WTC11 (cell line): ENCODE data around the gene FOXO3. TPM values are rescaled to one million over a fixed set of nuclear protein-coding genes. Genes with fewer than 3 reads are reported as not detected.

Experiments
- ATAC-seq: fragments of 200-7000 bp; cut with Tn5 transposase; 2 replicates; pipeline ENCODE4 v1.10.0; 2021; ENCODE audit warnings: mild to moderate bottlenecking, moderate library complexity
- CTCF ChIA-PET: fragments of 300-600 bp; sonication (Branson Sonifier 250); formaldehyde crosslinking; loops from one replicate; lab custom pipeline; 2021; ENCODE audit warnings: antibody characterized with exemption; lab: Charles Lee
- POLR2A ChIA-PET: fragments of 350-600 bp; sonication (Branson Sonifier 250); formaldehyde crosslinking; loops from one replicate; lab custom pipeline; 2021; ENCODE audit warnings: antibody characterized with exemption; lab: Charles Lee
- DNase-seq: peaks from one replicate; pipeline ENCODE4 v3.0.0; 2021; ENCODE audit warnings: low spot score
- H3K27ac Mint-ChIP-seq: 2 replicates; pipeline ENCODE4 v1.8.0; 2021; ENCODE audit warnings: mixed read lengths
- H3K27me3 Mint-ChIP-seq: 2 replicates; pipeline ENCODE4 v1.8.0; 2021; ENCODE audit warnings: low read depth, mild to moderate bottlenecking, moderate library complexity, mixed read lengths
- H3K36me3 Mint-ChIP-seq: 2 replicates; pipeline ENCODE4 v1.8.0; 2021; ENCODE audit warnings: mixed read lengths
- H3K4me1 Mint-ChIP-seq: 2 replicates; pipeline ENCODE4 v1.8.0; 2022; ENCODE audit warnings: mixed read lengths
- H3K4me3 Mint-ChIP-seq: 2 replicates; pipeline ENCODE4 v1.8.0; 2021; ENCODE audit warnings: mild to moderate bottlenecking, moderate library complexity, mixed read lengths
- H3K9me3 Mint-ChIP-seq: 2 replicates; pipeline ENCODE4 v1.8.0; 2021; ENCODE audit warnings: mixed read lengths
- ARID4B ChIP-seq: sonication (generic); formaldehyde crosslinking; IDR thresholded peaks from 2 replicates; pipeline ENCODE4 v1.8.0; 2023; ENCODE audit warnings: missing genetic modification reagents, mild to moderate bottlenecking, borderline replicate concordance
- CREB1 ChIP-seq: sonication (generic); formaldehyde crosslinking; IDR thresholded peaks from 2 replicates; pipeline ENCODE4 v1.8.0; 2023; ENCODE audit warnings: mild to moderate bottlenecking, missing genetic modification reagents
- E2F5 ChIP-seq: sonication (generic); formaldehyde crosslinking; IDR thresholded peaks from 2 replicates; pipeline ENCODE4 v1.8.1; 2022; ENCODE audit warnings: mild to moderate bottlenecking, moderate library complexity, missing genetic modification reagents
- IRF2 ChIP-seq: sonication (generic); formaldehyde crosslinking; IDR thresholded peaks from 2 replicates; pipeline ENCODE4 v1.8.0; 2022; ENCODE audit warnings: low read depth, missing genetic modification reagents, borderline replicate concordance
- NFYB ChIP-seq: sonication (generic); formaldehyde crosslinking; conservative IDR thresholded peaks from 2 replicates; pipeline ENCODE4 v1.8.0; 2022; ENCODE audit warnings: low read depth, missing genetic modification reagents
- OVOL2 ChIP-seq: fragments of 250-450 bp; sonication (Bioruptor Pico); IDR thresholded peaks from 2 replicates; pipeline ENCODE4 v1.9.0; 2021; ENCODE audit warnings: mild to moderate bottlenecking, borderline replicate concordance
- PRDM15 ChIP-seq: sonication (generic); formaldehyde crosslinking; IDR thresholded peaks from 2 replicates; pipeline ENCODE4 v1.8.0; 2022; ENCODE audit warnings: missing genetic modification reagents
- SMAD3 ChIP-seq: sonication (generic); formaldehyde crosslinking; IDR thresholded peaks from 2 replicates; pipeline ENCODE4 v1.8.0; 2022; ENCODE audit warnings: missing genetic modification reagents, mild to moderate bottlenecking, borderline replicate concordance
- SP1 ChIP-seq: sonication (generic); formaldehyde crosslinking; conservative IDR thresholded peaks from 2 replicates; pipeline ENCODE4 v1.8.1; 2022; ENCODE audit warnings: missing genetic modification reagents
- USF2 ChIP-seq: sonication (generic); formaldehyde crosslinking; IDR thresholded peaks from 2 replicates; pipeline ENCODE4 v1.8.1; 2023; ENCODE audit warnings: mild to moderate bottlenecking, missing genetic modification reagents, moderate library complexity
- ZBTB43 ChIP-seq: sonication (generic); formaldehyde crosslinking; IDR thresholded peaks from 2 replicates; pipeline ENCODE4 v1.8.1; 2023; ENCODE audit warnings: mild to moderate bottlenecking, missing genetic modification reagents
- ZNF219 ChIP-seq: sonication (generic); formaldehyde crosslinking; IDR thresholded peaks from 2 replicates; pipeline ENCODE4 v1.8.0; 2023; ENCODE audit warnings: missing genetic modification reagents, mild to moderate bottlenecking, borderline replicate concordance
- total RNA-seq: library from RNA; stranded (reverse); gene quantifications from 3 replicates; pipeline ENCODE4 v1.2.3, GENCODE V29; 2021
- TF ChIP-seq, protein P1 (sequence below): sonication (generic); formaldehyde crosslinking; conservative IDR thresholded peaks from 2 replicates; pipeline ENCODE4 v1.8.1; 2023; ENCODE audit warnings: mild to moderate bottlenecking, low read depth, missing genetic modification reagents, moderate library complexity
- TF ChIP-seq, protein P2 (sequence below): fragments of 250-450 bp; sonication (Bioruptor Pico); IDR thresholded peaks from 2 replicates; pipeline ENCODE4 v1.9.0; 2021; ENCODE audit warnings: moderate library complexity, mild to moderate bottlenecking, inconsistent platforms, borderline replicate concordance

FOXO3 gene
- total RNA-seq, 1 experiment from 2014 or later = 15.6 TPM

DNA sequence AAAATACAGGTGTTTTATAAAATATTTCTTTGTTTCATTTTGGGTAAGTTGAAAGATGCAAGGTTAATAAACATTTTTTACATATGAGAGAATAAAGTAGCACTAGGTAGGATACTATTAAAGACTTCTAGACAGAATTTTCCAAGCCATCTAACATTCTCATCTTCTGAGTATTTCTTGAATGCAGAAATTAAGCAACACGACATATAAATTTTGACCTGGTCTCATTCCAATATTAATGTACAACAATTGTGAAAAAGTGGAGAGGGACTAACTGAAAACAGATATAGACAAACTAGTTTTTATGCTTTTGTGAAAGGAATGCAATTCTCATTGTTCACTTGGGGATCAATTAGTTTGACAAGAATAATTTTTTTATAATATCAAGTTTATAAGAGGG lies 11.5 kb upstream of the FOXO3 start:
- ChIA-PET POLR2A (no interaction called here), CTCF (no interaction called here)
- Mint-ChIP-seq H3K4me1 (peaks cover 6% of the 10 kb centered on the region), H3K27ac (no peak overlapping the region), H3K4me3 (no peak overlapping the region), H3K9me3 (no peaks in the 10 kb centered on the region), H3K36me3 (no peaks in the 10 kb centered on the region), H3K27me3 (peaks cover 4% of the 10 kb centered on the region)
- no peak for DNase-seq
- TF ChIP-seq SMAD3 (CRISPR knock-in tag) (no peak), CREB1 (CRISPR knock-in tag) (no peak), NFYB (CRISPR knock-in tag) (no peak), OVOL2 (CRISPR knock-in tag) (no peak), ZBTB43 (no peak), PRDM15 (CRISPR knock-in tag) (no peak), SP1 (no peak)
- TF ChIP-seq, protein P1, sequence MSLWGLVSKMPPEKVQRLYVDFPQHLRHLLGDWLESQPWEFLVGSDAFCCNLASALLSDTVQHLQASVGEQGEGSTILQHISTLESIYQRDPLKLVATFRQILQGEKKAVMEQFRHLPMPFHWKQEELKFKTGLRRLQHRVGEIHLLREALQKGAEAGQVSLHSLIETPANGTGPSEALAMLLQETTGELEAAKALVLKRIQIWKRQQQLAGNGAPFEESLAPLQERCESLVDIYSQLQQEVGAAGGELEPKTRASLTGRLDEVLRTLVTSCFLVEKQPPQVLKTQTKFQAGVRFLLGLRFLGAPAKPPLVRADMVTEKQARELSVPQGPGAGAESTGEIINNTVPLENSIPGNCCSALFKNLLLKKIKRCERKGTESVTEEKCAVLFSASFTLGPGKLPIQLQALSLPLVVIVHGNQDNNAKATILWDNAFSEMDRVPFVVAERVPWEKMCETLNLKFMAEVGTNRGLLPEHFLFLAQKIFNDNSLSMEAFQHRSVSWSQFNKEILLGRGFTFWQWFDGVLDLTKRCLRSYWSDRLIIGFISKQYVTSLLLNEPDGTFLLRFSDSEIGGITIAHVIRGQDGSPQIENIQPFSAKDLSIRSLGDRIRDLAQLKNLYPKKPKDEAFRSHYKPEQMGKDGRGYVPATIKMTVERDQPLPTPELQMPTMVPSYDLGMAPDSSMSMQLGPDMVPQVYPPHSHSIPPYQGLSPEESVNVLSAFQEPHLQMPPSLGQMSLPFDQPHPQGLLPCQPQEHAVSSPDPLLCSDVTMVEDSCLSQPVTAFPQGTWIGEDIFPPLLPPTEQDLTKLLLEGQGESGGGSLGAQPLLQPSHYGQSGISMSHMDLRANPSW = no peak
- ATAC-seq = no peak

DNA sequence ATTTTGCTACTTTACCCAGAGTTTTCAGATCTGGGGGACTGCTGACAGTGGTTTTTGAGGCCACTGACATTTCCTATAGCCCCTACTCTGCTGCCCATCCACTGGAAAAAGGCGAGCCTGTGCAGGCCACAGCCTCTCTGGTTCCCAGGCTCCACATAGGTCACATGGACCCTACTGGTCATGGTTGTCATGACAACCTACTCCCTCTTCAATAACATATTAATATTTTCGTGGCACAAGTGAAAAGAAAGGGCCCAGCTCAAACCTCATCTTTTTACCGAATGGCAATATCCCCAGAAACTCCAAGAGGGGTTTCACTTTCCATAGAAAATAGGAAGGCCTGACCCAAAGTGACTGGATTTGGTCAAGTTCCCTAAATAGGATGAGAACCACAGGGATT lies 11.0 kb upstream of the FOXO3 start:
- POLR2A ChIA-PET = no interaction called here
- CTCF ChIA-PET = interaction anchor here (1.5 kb wide), 1 partner anchor 343 kb away, joined by 4 read pairs; no protein-coding TSS in a partner anchor
- no peak for ATAC-seq
- no peak for TF ChIP-seq ZNF219 (CRISPR knock-in tag)
- TF ChIP-seq, protein P1 = no peak
- no peak for TF ChIP-seq IRF2 (CRISPR knock-in tag)
- no peak for TF ChIP-seq ARID4B (CRISPR knock-in tag)
- no peak for TF ChIP-seq NFYB (CRISPR knock-in tag)
- TF ChIP-seq USF2 = no peak
- no peak for TF ChIP-seq SP1
- TF ChIP-seq, protein P2, sequence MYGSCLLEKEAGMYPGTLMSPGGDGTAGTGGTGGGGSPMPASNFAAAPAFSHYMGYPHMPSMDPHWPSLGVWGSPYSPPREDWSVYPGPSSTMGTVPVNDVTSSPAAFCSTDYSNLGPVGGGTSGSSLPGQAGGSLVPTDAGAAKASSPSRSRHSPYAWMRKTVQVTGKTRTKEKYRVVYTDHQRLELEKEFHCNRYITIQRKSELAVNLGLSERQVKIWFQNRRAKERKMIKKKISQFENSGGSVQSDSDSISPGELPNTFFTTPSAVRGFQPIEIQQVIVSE (CRISPR knock-in tag) = no peak
- TF ChIP-seq E2F5 (CRISPR knock-in tag) = no peak

More for the DNA sequence above, 11.0 kb upstream of the FOXO3 start:
- no peaks in the 10 kb centered on the region for H3K36me3 Mint-ChIP-seq
- no peak overlapping the region for H3K27ac Mint-ChIP-seq
- no peaks in the 10 kb centered on the region for H3K9me3 Mint-ChIP-seq
- no peak for DNase-seq
- H3K4me1 Mint-ChIP-seq = peaks cover 3% of the 10 kb centered on the region
- no peak overlapping the region for H3K4me3 Mint-ChIP-seq
- H3K27me3 Mint-ChIP-seq = peaks cover 5% of the 10 kb centered on the region
